ENCODE results near the gene ENPP6. TPM values are rescaled to one million over a fixed set of nuclear protein-coding genes. Genes with fewer than 3 reads are reported as not detected.

The ENPP6 gene
- total RNA-seq, 2 experiments from 2014 or later = 0.47 to 0.75 TPM

DNA sequence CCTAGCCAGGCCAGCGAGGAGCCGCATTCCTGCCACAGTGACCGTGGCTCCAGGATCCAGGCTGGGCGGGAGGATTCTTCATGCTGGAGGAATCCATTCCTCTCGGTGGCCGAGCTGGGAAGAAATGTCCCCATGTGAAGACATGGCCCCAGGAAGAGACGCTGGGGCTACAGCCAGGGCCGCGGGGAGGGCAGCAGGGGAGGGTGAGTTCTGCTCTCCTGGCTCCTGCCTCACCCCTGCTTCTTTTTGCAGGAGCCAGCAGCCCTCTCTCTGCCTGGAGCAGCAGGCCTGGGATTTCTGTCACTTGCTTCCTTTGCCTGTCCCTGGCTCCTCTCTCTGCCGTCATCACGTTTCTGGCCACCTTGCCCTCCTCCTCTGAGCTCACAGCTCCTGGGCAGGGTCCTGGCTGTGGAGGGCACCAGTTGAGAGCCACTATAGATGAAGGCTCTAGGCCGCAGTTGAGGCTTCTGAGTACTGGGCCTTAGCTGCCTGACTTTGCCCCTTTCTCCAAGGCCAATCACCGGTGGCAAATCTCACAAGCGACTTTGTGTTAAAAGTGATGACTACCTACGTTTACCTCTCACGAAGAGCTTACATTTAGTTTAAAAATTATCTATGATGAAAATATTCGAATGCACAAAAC is 48.3 kb downstream of the ENPP6 start:
- Mint-ChIP-seq H3K4me3 (no peak overlapping the region), H3K27me3 (peaks cover 51% of the 10 kb centered on the region), H3K9me3 (no peaks in the 10 kb centered on the region), H3K36me3 (ENCODE audit: low read depth) (no peaks in the 10 kb centered on the region), H3K4me1 (peaks cover 4% of the 10 kb centered on the region), H3K27ac (no peak overlapping the region)
- POLR2A ChIA-PET = no interaction called here
- no peak for DNase-seq
- CTCF ChIA-PET = interaction anchor here (0.6 to 1.3 kb wide), 2 partner anchors 78 to 370 kb away, joined by 3 to 7 read pairs; no protein-coding TSS in a partner anchor

DNA sequence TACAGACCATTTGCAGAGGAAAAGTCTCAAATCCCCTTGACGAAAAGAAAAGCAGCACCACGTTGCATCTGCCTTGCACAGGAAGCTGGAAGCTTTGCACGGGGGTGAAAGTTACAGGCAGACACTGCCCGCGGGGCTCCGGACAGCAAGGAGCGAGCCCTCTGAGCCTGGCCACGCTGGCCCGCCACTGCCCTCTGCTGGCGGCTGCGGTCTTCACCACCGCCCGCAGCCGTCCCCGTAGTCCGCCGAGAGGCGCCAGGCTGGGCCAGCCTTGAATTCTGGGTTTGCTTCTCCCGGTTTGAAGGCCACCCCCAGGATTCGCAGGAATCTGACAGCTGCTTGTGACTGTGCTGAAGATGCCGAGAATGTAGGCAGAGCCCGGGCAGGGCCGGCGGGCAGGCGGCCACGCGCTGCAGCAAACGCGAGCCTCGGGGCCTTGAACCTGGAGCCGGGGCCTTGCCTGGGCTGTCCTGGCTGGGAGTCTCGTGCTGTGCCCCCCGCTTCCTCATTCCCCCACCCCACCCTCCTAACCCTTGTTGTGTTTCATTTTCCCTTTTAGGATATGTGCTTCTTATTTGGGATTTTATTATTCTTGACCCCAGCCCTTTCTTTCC is 49.2 kb downstream of the ENPP6 start:
- Mint-ChIP-seq H3K4me3 (no peak overlapping the region), H3K36me3 (ENCODE audit: low read depth) (no peaks in the 10 kb centered on the region), H3K4me1 (peaks cover 4% of the 10 kb centered on the region), H3K27me3 (peaks cover 52% of the 10 kb centered on the region), H3K27ac (no peak overlapping the region), H3K9me3 (no peaks in the 10 kb centered on the region)
- POLR2A ChIA-PET = no interaction called here
- DNase-seq = peak; percentile 49
- CTCF ChIA-PET = interaction anchor here (1.3 kb wide), 2 partner anchors 10 to 371 kb away, joined by 3 read pairs; no protein-coding TSS in a partner anchor

DNA sequence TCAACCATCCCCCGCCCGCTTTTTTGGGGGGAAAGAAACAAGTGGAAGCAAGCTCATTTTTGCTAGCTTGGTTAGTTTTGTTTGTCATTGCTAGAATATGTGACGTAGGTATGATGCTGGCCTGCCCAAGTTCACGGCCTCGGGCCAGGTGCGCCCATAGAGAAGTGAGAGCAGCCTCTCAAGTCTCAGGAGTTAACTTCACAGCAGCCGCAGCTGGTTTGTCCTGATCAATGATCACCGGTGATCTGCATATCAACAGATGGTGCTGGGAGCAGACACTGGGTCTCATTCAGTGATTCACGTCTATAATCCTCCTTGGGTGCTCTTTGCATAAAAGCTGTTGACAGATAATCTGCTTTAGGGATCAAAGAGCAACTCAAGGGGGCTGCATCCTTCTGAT is 50.1 kb downstream of the ENPP6 start:
- Mint-ChIP-seq H3K4me3 (no peak overlapping the region), H3K36me3 (ENCODE audit: low read depth) (no peaks in the 10 kb centered on the region), H3K27me3 (peaks cover 48% of the 10 kb centered on the region), H3K9me3 (no peaks in the 10 kb centered on the region), H3K27ac (no peak overlapping the region), H3K4me1 (peaks cover 4% of the 10 kb centered on the region)
- POLR2A ChIA-PET = no interaction called here
- no peak for DNase-seq
- CTCF ChIA-PET = interaction anchor here (1.0 to 1.4 kb wide), 3 partner anchors 11 to 56 kb away, joined by 3 to 4 read pairs (median 3); no protein-coding TSS in a partner anchor

DNA sequence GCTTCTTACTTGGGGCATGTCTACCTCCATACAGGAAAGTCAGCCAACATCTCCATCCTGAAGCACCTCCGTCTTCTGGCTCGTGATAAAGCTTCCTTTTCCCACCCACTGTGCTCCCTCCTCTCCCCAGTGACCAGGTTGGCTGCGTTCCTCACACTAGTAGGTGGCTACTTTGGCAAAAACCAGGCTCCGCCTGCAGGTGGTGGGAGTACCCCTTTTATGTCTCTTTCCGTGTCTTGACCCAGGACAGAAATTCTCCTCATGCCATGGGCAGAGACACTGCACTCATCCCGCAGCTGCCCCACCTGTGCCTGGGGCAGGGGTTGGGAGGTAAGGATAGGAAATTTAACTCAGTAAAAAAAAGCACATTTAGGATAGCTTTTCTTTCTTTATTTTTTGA is 50.9 kb downstream of the ENPP6 start:
- no peak for DNase-seq
- Mint-ChIP-seq H3K4me3 (no peak overlapping the region), H3K9me3 (no peaks in the 10 kb centered on the region), H3K36me3 (ENCODE audit: low read depth) (no peaks in the 10 kb centered on the region), H3K27ac (no peak overlapping the region), H3K27me3 (peaks cover 53% of the 10 kb centered on the region), H3K4me1 (peaks cover 4% of the 10 kb centered on the region)
- ChIA-PET POLR2A (no interaction called here), CTCF (interaction anchor here (1.0 to 1.4 kb wide), 3 partner anchors 10 to 55 kb away, joined by 3 to 4 read pairs (median 3); no protein-coding TSS in a partner anchor)

GRCh38 chr4:184165291-184165690 is 52.4 kb downstream of the ENPP6 start:
- H3K27ac Mint-ChIP-seq = no peak overlapping the region
- no peak for DNase-seq
- H3K27me3 Mint-ChIP-seq = peaks cover 63% of the 10 kb centered on the region
- POLR2A ChIA-PET = no interaction called here
- peaks cover 4% of the 10 kb centered on the region for H3K4me1 Mint-ChIP-seq
- H3K9me3 Mint-ChIP-seq = no peaks in the 10 kb centered on the region
- CTCF ChIA-PET = interaction anchor here (1.3 to 1.6 kb wide), 2 partner anchors 11 to 14 kb away, joined by 3 to 4 read pairs; no protein-coding TSS in a partner anchor
- H3K4me3 Mint-ChIP-seq = no peak overlapping the region
- no peaks in the 10 kb centered on the region for H3K36me3 Mint-ChIP-seq (ENCODE audit: low read depth)

DNA sequence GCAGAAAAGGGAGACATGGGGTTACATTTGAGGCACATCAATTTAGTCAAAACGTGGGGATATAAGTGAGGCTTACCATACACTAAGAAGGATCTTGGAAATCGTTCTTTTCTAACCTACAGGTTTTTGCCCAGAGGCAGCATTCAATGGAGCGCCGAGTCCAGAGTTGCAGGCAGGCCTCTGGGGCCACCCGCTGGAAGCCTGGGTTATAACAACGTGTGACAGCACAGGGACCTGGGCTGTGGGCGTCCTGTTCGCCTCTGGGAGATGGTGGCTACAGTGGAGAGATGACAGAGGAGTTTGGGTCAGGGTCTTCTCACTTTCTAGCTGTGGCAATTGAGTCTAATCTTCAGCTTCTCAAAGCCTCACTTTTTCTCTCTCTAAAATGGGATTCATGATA is 53.9 kb downstream of the ENPP6 start:
- DNase-seq = no peak
- ChIA-PET POLR2A (no interaction called here), CTCF (interaction anchor here (0.7 to 1.6 kb wide), 2 partner anchors 12 to 13 kb away, joined by 4 to 6 read pairs; no protein-coding TSS in a partner anchor)
- Mint-ChIP-seq H3K4me1 (peaks cover 2% of the 10 kb centered on the region), H3K27ac (no peak overlapping the region), H3K9me3 (no peaks in the 10 kb centered on the region), H3K4me3 (no peak overlapping the region), H3K36me3 (ENCODE audit: low read depth) (no peaks in the 10 kb centered on the region), H3K27me3 (peaks cover 68% of the 10 kb centered on the region)

GRCh38 chr4:184162596-184162995 is 55.1 kb downstream of the ENPP6 start:
- Mint-ChIP-seq H3K9me3 (no peaks in the 10 kb centered on the region), H3K27ac (no peak overlapping the region), H3K27me3 (peaks cover 69% of the 10 kb centered on the region), H3K4me3 (no peak overlapping the region), H3K36me3 (ENCODE audit: low read depth) (no peaks in the 10 kb centered on the region), H3K4me1 (no peaks in the 10 kb centered on the region)
- CTCF ChIA-PET = no interaction called here
- no peak for DNase-seq
- POLR2A ChIA-PET = no interaction called here

DNA sequence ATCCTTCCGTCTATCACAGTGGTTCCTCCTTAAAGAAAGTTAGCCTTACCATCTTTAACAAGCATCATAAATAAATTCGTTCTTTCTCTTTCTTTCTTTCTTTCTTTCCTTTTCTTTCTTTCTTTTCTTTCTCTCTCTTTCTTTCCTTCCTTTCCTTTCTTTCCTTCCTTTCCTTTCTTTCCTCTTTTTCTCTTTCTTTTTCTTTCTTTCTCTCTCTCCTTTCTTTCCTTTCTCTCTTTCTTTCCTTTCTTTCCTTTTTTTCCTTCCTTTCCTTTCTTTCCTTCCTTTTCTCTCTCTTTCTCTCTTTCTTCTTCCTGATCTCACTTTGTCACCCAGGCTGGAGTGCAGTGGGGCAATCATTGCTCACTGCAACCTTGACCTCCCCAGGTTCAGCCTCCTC is 60.4 kb downstream of the ENPP6 start:
- H3K27me3 Mint-ChIP-seq = peaks cover 43% of the 10 kb centered on the region
- no peak overlapping the region for H3K4me3 Mint-ChIP-seq
- no peaks in the 10 kb centered on the region for H3K9me3 Mint-ChIP-seq
- DNase-seq = no peak
- ChIA-PET POLR2A (no interaction called here), CTCF (no interaction called here)
- no peaks in the 10 kb centered on the region for H3K36me3 Mint-ChIP-seq (ENCODE audit: low read depth)
- H3K27ac Mint-ChIP-seq = no peak overlapping the region
- H3K4me1 Mint-ChIP-seq = no peaks in the 10 kb centered on the region

DNA sequence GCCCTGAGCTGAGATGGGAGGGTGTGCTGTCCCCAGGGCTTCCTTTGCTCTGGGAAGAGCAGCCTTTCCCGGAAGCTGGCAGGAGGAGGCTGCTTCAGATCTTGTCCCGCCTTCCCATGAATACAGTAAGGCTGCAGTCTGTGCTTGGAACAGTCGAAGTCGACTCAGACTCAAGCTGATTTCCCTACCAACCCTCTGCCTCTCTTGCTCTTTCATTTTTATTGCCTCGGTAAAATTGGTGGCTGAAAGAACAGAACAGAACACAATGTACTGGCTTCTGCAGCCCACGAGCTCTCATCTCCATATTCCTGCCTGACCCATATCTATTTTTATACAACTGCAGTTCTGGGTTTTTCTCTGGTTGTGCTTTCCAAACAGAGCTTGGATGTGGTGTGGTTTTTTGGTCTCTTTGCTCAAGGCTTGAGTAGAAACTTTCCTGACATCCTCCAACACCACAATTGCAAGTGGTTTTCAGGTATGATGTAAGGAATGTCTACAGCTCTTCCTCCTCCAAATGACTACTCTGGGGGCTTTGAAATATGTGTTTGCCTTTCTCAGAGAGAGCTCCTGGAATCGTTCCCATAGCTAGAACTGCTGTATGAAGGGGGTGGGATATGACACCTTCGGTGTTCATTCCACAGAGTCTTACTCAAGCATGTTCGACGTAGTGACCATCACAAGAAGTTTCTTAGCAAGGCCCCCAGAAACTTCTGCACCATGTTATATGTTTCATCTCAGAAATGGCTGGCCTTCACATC is 61.3 kb downstream of the ENPP6 start:
- DNase-seq = no peak
- no peak overlapping the region for H3K27ac Mint-ChIP-seq
- H3K4me3 Mint-ChIP-seq = no peak overlapping the region
- H3K9me3 Mint-ChIP-seq = no peaks in the 10 kb centered on the region
- H3K27me3 Mint-ChIP-seq = peaks cover 36% of the 10 kb centered on the region
- CTCF ChIA-PET = no interaction called here
- H3K4me1 Mint-ChIP-seq = no peaks in the 10 kb centered on the region
- POLR2A ChIA-PET = no interaction called here
- H3K36me3 Mint-ChIP-seq (ENCODE audit: low read depth) = no peaks in the 10 kb centered on the region

- no peak for DNase-seq
- POLR2A ChIA-PET = no interaction called here
- Mint-ChIP-seq H3K4me3 (no peak overlapping the region), H3K4me1 (peaks cover under 1% of the 10 kb centered on the region), H3K36me3 (ENCODE audit: low read depth) (no peaks in the 10 kb centered on the region), H3K9me3 (no peaks in the 10 kb centered on the region), H3K27me3 (peaks cover 22% of the 10 kb centered on the region), H3K27ac (no peak overlapping the region)
- CTCF ChIA-PET = no interaction called here
Measured at GRCh38 chr4:184154199-184154598, 63.5 kb downstream of the ENPP6 start.

DNA sequence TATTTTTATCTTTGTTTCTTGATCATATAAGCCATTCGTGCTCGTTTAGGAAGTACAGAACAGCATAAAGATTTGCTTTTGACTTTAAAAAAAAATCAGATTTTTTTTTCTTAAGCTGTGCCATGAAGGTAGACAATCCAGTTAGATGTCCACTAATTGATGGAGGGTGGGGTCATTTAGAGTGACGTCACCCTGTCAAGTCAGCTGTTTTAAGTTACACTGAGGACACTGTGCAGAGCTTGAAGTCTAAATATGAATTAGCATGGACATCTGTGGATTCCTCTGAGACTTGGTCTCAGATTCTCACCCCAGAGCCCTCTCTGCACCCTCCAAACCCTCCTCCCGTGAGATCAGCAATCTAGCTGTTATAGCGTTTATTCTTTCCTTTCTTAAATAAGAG is 63.9 kb downstream of the ENPP6 start:
- no peak overlapping the region for H3K4me3 Mint-ChIP-seq
- H3K27ac Mint-ChIP-seq = no peak overlapping the region
- H3K9me3 Mint-ChIP-seq = no peaks in the 10 kb centered on the region
- DNase-seq = no peak
- CTCF ChIA-PET = no interaction called here
- H3K27me3 Mint-ChIP-seq = peaks cover 18% of the 10 kb centered on the region
- H3K4me1 Mint-ChIP-seq = peaks cover 3% of the 10 kb centered on the region
- H3K36me3 Mint-ChIP-seq (ENCODE audit: low read depth) = no peaks in the 10 kb centered on the region
- POLR2A ChIA-PET = no interaction called here

GRCh38 chr4:184151988-184152485 is 65.6 kb downstream of the ENPP6 start:
- H3K9me3 Mint-ChIP-seq = no peaks in the 10 kb centered on the region
- H3K4me1 Mint-ChIP-seq = peaks cover 14% of the 10 kb centered on the region
- H3K27me3 Mint-ChIP-seq = peaks cover 10% of the 10 kb centered on the region
- no peak for DNase-seq
- ChIA-PET CTCF (interaction anchor here (0.6 to 1.7 kb wide), 3 partner anchors 11 to 36 kb away, joined by 4 to 6 read pairs (median 4); no protein-coding TSS in a partner anchor), POLR2A (no interaction called here)
- no peaks in the 10 kb centered on the region for H3K36me3 Mint-ChIP-seq (ENCODE audit: low read depth)
- no peak overlapping the region for H3K4me3 Mint-ChIP-seq
- H3K27ac Mint-ChIP-seq = no peak overlapping the region
